Activated T-helper 2 cell treated with anti-CD3 and anti-CD28 coated beads, Interferon-gamma antibody, Interleukin-2, Interleukin-4, amounts not matched to agents 10 μg/mL and 5 μg/mL and 100 μg/mL, durations not matched to agents 14 hours and 24 hours and 36 hours (primary cell): ENCODE results near the gene GSTA2. TPM values are rescaled to one million over a fixed set of nuclear protein-coding genes. Genes with fewer than 3 reads are reported as not detected.
"Not testable (repeated sequence)": the region's sequence is repeated elsewhere in the genome, so short reads cannot be mapped to it uniquely, and the experiment has no call there.

Experiments used
- DNase-seq: peaks from one replicate; pipeline ENCODE4 v3.0.0; 2021; ENCODE audit warnings: low spot score
- H3K27ac Mint-ChIP-seq: one replicate; pipeline ENCODE4 v1.8.0; 2021; ENCODE audit warnings: mixed read lengths
- H3K27me3 Mint-ChIP-seq: one replicate; pipeline ENCODE4 v1.8.0; 2021; ENCODE audit warnings: low read depth, mixed read lengths
- H3K36me3 Mint-ChIP-seq: one replicate; pipeline ENCODE4 v1.8.0; 2021; ENCODE audit warnings: low read depth, mixed read lengths
- H3K4me1 Mint-ChIP-seq: one replicate; pipeline ENCODE4 v1.8.0; 2021; ENCODE audit warnings: low read depth, mixed read lengths
- H3K4me3 Mint-ChIP-seq: one replicate; pipeline ENCODE4 v1.8.0; 2021; ENCODE audit warnings: low read depth, mild to moderate bottlenecking, moderate library complexity, mixed read lengths
- H3K9me3 Mint-ChIP-seq: one replicate; pipeline ENCODE4 v1.8.0; 2021; ENCODE audit warnings: mixed read lengths
- intact Hi-C: fragments of 100-400 bp; cut with micrococcal nuclease; formaldehyde crosslinking; loops from one replicate; pipeline ENCODE4 v1.15.1; 2023
- total RNA-seq: library from RNA; stranded (reverse); gene quantifications from 2 replicates; pipeline ENCODE4 v1.2.3, GENCODE V29; 2022

GSTA2 gene
- total RNA-seq, 1 donor from 2014 or later = not detected

- Mint-ChIP-seq H3K27me3 (peaks cover 5% of the 10 kb centered on the region), H3K36me3 (no peaks in the 10 kb centered on the region), H3K9me3 (no peaks in the 10 kb centered on the region), H3K27ac (no peak overlapping the region), H3K4me1 (no peaks in the 10 kb centered on the region), H3K4me3 (no peak overlapping the region)
- no peak for DNase-seq
- intact Hi-C loops = no loop called here
Measured at GRCh38 chr6:52728394-52728793, 34.9 kb downstream of the GSTA2 start.

DNA sequence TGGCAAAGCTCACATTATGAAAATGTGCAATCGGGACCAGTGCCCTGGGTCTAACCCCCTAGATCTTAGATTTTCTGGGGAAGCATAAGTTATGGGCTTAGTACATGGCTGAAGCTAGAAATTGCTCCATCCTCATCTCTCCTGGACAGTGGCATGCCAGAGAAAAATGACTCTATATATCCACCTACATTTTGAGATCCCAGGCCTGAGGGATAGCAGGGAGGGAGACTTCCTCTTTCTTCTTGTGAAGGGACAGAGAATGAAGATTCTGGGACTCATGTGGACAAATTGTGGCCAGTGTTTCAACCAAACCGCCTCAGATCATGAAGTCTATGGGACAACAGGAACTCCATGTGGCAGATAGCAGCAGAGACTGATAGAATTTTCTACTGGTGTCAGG is 35.4 kb downstream of the GSTA2 start:
- H3K27me3 Mint-ChIP-seq = peaks cover 5% of the 10 kb centered on the region
- no peak overlapping the region for H3K27ac Mint-ChIP-seq
- no peak for DNase-seq
- no peaks in the 10 kb centered on the region for H3K9me3 Mint-ChIP-seq
- no peaks in the 10 kb centered on the region for H3K4me1 Mint-ChIP-seq
- intact Hi-C loops = no loop called here
- no peaks in the 10 kb centered on the region for H3K36me3 Mint-ChIP-seq
- no peak overlapping the region for H3K4me3 Mint-ChIP-seq

- H3K4me1 Mint-ChIP-seq = no peaks in the 10 kb centered on the region
- DNase-seq = no peak
- no peak overlapping the region for H3K4me3 Mint-ChIP-seq
- no peaks in the 10 kb centered on the region for H3K36me3 Mint-ChIP-seq
- H3K27me3 Mint-ChIP-seq = peaks cover 5% of the 10 kb centered on the region
- intact Hi-C loops = no loop called here
- no peak overlapping the region for H3K27ac Mint-ChIP-seq
- no peaks in the 10 kb centered on the region for H3K9me3 Mint-ChIP-seq
Measured at GRCh38 chr6:52726741-52727535, 36.3 kb downstream of the GSTA2 start.

- Mint-ChIP-seq H3K27ac (no peak overlapping the region), H3K36me3 (no peaks in the 10 kb centered on the region), H3K4me1 (no peaks in the 10 kb centered on the region), H3K27me3 (peaks cover 5% of the 10 kb centered on the region), H3K9me3 (no peaks in the 10 kb centered on the region), H3K4me3 (no peak overlapping the region)
- intact Hi-C loops = no loop called here
- DNase-seq = no peak
Measured at GRCh38 chr6:52726193-52726542, 37.1 kb downstream of the GSTA2 start.

GRCh38 chr6:52725535-52726192 is 37.6 kb downstream of the GSTA2 start:
- Mint-ChIP-seq H3K36me3 (no peaks in the 10 kb centered on the region), H3K27me3 (peaks cover 5% of the 10 kb centered on the region), H3K4me1 (no peaks in the 10 kb centered on the region), H3K4me3 (no peak overlapping the region), H3K27ac (no peak overlapping the region), H3K9me3 (no peaks in the 10 kb centered on the region)
- intact Hi-C loops = loop anchor here (2.0 kb wide), 1 partner anchor 759 kb away; no protein-coding TSS in a partner anchor
- DNase-seq = no peak

GRCh38 chr6:52725143-52725534 is 38.1 kb downstream of the GSTA2 start:
- Mint-ChIP-seq H3K4me3 (no peak overlapping the region), H3K4me1 (no peaks in the 10 kb centered on the region), H3K9me3 (no peaks in the 10 kb centered on the region), H3K27ac (no peak overlapping the region), H3K36me3 (no peaks in the 10 kb centered on the region), H3K27me3 (peaks cover 5% of the 10 kb centered on the region)
- DNase-seq = no peak
- intact Hi-C loops = loop anchor here (2.0 kb wide), 1 partner anchor 760 kb away; no protein-coding TSS in a partner anchor

- DNase-seq = peak; percentile 22
- H3K9me3 Mint-ChIP-seq = no peaks in the 10 kb centered on the region
- peaks cover 5% of the 10 kb centered on the region for H3K27me3 Mint-ChIP-seq
- no peak overlapping the region for H3K27ac Mint-ChIP-seq
- no peaks in the 10 kb centered on the region for H3K36me3 Mint-ChIP-seq
- no peak overlapping the region for H3K4me3 Mint-ChIP-seq
- intact Hi-C loops = loop anchor here (2.0 kb wide), 1 partner anchor 760 kb away; no protein-coding TSS in a partner anchor
- H3K4me1 Mint-ChIP-seq = no peaks in the 10 kb centered on the region
Measured at GRCh38 chr6:52724406-52725121, 38.7 kb downstream of the GSTA2 start.

DNA sequence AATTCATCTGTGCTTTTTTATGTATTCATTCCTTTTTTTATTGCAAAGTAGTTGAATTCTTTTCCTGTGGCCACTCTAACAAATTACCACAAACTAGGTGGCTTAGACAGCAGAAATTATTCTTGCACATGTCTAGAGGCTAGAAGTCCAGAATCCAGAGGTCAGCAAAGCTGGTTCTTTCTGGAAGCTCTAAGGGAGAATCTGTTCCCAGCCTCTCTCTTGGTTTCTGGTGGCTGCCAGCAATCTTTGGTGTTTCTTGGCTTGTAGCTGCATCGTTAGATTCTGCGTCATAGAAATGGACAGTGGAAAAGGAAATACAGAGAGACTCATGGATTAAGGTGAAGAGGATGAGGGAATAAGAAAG is 39.3 kb downstream of the GSTA2 start:
- H3K4me1 Mint-ChIP-seq = no peaks in the 10 kb centered on the region
- no peaks in the 10 kb centered on the region for H3K36me3 Mint-ChIP-seq
- H3K27ac Mint-ChIP-seq = no peak overlapping the region
- H3K27me3 Mint-ChIP-seq = peaks cover 4% of the 10 kb centered on the region
- no peaks in the 10 kb centered on the region for H3K9me3 Mint-ChIP-seq
- intact Hi-C loops = loop anchor here (2.0 kb wide), 1 partner anchor 761 kb away; no protein-coding TSS in a partner anchor
- no peak for DNase-seq
- no peak overlapping the region for H3K4me3 Mint-ChIP-seq

GRCh38 chr6:52720321-52720720 is 43.0 kb downstream of the GSTA2 start:
- H3K9me3 Mint-ChIP-seq = no peaks in the 10 kb centered on the region
- intact Hi-C loops = no loop called here
- H3K4me3 Mint-ChIP-seq = no peak overlapping the region
- H3K27me3 Mint-ChIP-seq = peaks cover 5% of the 10 kb centered on the region
- no peak for DNase-seq
- H3K4me1 Mint-ChIP-seq = no peaks in the 10 kb centered on the region
- H3K27ac Mint-ChIP-seq = no peak overlapping the region
- H3K36me3 Mint-ChIP-seq = no peaks in the 10 kb centered on the region

- no peak for DNase-seq
- H3K27me3 Mint-ChIP-seq = peaks cover 5% of the 10 kb centered on the region
- intact Hi-C loops = no loop called here
- H3K4me1 Mint-ChIP-seq = no peaks in the 10 kb centered on the region
- no peaks in the 10 kb centered on the region for H3K36me3 Mint-ChIP-seq
- no peak overlapping the region for H3K27ac Mint-ChIP-seq
- no peak overlapping the region for H3K4me3 Mint-ChIP-seq
- no peaks in the 10 kb centered on the region for H3K9me3 Mint-ChIP-seq
Measured at GRCh38 chr6:52718550-52718949, 44.7 kb downstream of the GSTA2 start.

DNA sequence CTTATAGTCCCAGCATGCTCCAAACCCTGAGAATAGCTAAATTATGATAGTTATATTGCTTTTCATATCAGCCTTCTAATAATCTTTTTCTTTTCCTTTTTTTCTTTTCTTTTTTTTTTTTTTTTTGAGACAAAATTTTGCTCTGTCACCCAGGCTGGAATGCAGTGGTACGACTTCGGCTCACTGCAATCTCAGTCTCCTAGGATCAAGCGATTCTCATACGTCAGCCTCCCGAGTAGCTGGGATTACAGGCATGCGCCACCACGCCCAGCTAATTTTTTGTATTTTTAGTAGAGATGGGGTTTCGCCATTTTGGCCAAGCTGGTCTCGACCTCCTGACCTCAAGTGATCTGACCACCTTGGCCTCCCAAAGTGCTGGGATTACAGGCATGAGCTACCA is 48.5 kb downstream of the GSTA2 start:
- H3K36me3 Mint-ChIP-seq, H3K27ac Mint-ChIP-seq, H3K4me3 Mint-ChIP-seq, H3K4me1 Mint-ChIP-seq, H3K9me3 Mint-ChIP-seq, DNase-seq, intact Hi-C loops: not testable (repeated sequence)
- peaks cover 14% of the 10 kb centered on the region for H3K27me3 Mint-ChIP-seq

DNA sequence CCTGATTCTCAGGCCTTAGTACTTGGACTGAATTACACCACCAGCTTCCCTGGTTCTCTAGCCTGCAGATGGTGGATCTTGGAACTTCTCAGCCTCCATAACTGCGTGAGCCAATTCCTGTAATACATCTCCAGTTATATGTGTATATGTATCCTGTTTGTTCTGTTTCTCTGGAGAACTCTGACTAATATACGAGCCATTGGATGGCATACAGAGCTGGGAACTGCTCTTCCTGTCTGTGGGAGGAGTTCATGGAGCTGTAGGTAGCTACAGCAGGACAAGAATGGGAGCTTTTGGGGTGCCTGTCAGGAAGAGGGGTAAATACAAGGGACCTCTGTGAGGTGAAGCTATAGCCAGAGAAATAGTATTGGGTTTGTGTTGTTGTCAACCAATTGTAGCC is 51.1 kb downstream of the GSTA2 start:
- no peaks in the 10 kb centered on the region for H3K36me3 Mint-ChIP-seq
- H3K27ac Mint-ChIP-seq = no peak overlapping the region
- no peaks in the 10 kb centered on the region for H3K4me1 Mint-ChIP-seq
- intact Hi-C loops = no loop called here
- peaks cover 14% of the 10 kb centered on the region for H3K27me3 Mint-ChIP-seq
- DNase-seq = no peak
- no peak overlapping the region for H3K4me3 Mint-ChIP-seq
- no peaks in the 10 kb centered on the region for H3K9me3 Mint-ChIP-seq
